ENCODE data around the gene VGLL2.
"Not testable (repeated sequence)": the region's sequence is repeated elsewhere in the genome, so short reads cannot be mapped to it uniquely, and the experiment has no call there.

DNA sequence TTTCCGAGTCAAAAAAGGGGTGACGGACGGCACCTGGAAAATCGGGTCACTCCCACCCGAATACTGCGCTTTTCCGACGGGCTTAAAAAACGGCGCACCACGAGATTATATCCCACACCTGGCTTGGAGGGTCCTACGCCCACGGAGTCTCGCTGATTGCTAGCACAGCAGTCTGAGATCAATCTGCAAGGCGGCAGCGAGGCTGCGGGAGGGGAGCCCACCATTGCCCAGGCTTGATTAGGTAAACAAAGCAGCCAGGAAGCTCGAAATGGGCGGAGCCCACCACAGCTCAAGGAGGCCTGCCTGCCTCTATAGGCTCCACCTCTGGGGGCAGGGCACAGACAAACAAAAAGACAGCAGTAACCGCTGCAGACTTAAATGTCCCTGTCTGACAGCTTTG, 20.4 kb upstream of the VGLL2 start:
- not testable (repeated sequence) for TF ChIP-seq CTCF (IDR thresholded peaks at IDR 0.05); USF2 (IDR thresholded peaks at IDR 0.05; ENCODE audit: borderline replicate concordance, low read depth, low read length); RCOR1 (IDR thresholded peaks at IDR 0.05; ENCODE audit: low read length)
